Stomach (tissue), 4 donors: Measurements from ENCODE around the gene COL27A1.

ENCODE experiments used
- CTCF ChIP-seq, 7 experiments: fragments of 450-650 bp in 4 of 7; fragments of 200-600 bp in 3 of 7; sonication (generic) in 3 of 7; IDR thresholded peaks; one replicate each; pipeline ENCODE4 v1.5.1; 2016 to 2019; ENCODE audit warnings: antibody characterized with exemption in 7 of 7, control low read depth in 2 of 7, mild to moderate bottlenecking in 1 of 7
- POLR2A ChIP-seq, 4 donors: fragments of 450-650 bp; IDR thresholded peaks; one replicate each; pipeline ENCODE4 v1.6.1; 2016; ENCODE audit warnings: antibody characterized with exemption in 4 of 4, control low read depth in 2 of 4, mild to moderate bottlenecking in 1 of 4, moderate library complexity in 1 of 4
- POLR2AphosphoS5 ChIP-seq, 3 donors: sonication (generic); formaldehyde crosslinking; IDR thresholded peaks; one replicate each; pipeline ENCODE4 v1.6.1; 2016; ENCODE audit warnings: antibody characterized with exemption in 3 of 3

GRCh38 chr9:114190563-114190905, 35.2 kb downstream of the COL27A1 start:
- TF ChIP-seq CTCF (IDR thresholded peaks at IDR 0.05): no peak
- TF ChIP-seq POLR2A (IDR thresholded peaks at IDR 0.05): no peak
- TF ChIP-seq POLR2AphosphoS5 (IDR thresholded peaks at IDR 0.05): no peak
